Adrenal gland (tissue), 12 donors: Measurements from ENCODE around the gene DCUN1D2. TPM values are rescaled to one million over a fixed set of nuclear protein-coding genes. Genes with fewer than 3 reads are reported as not detected.

Experiments used
- DNase-seq, 7 donors: peaks; one replicate each; pipeline ENCODE4 v3.0.0-alpha.2; 2019 to 2020
- H3K27ac ChIP-seq, 5 donors: fragments of 200-600 bp; sonication (generic) in 4 of 5; 1 replicate in 3 of 5; 2 replicates in 2 of 5; pipeline versions ENCODE4 v1.5.1 to v1.8.0; 2016 to 2020; ENCODE audit warnings: mild to moderate bottlenecking in 1 of 5
- H3K27me3 ChIP-seq: fragments of 200-600 bp; 2 replicates; pipeline ENCODE4 v1.8.0; 2021
- H3K36me3 ChIP-seq, 2 donors: fragments of 200-600 bp; replicated peaks in 1 of 2; 1 replicate in 1 of 2; 2 replicates in 1 of 2; pipeline versions ENCODE4 v1.5.1 to v1.8.0; 2018 to 2022
- H3K4me1 ChIP-seq, 2 donors: fragments of 200-600 bp; replicated peaks in 1 of 2; 1 replicate in 1 of 2; 2 replicates in 1 of 2; pipeline versions ENCODE4 v1.5.1 to v1.8.0; 2018 to 2021
- H3K4me3 ChIP-seq, 4 donors: fragments of 200-600 bp; sonication (generic) in 3 of 4; one replicate each; pipeline ENCODE4 v1.5.1; 2016 to 2018
- H3K9me3 ChIP-seq, 3 donors: fragments of 200-600 bp; sonication (generic) in 1 of 3; replicated peaks in 1 of 3; 1 replicate in 2 of 3; 2 replicates in 1 of 3; pipeline versions ENCODE4 v1.5.1 to v1.8.0; 2016 to 2021
- CTCF ChIP-seq, 6 experiments: fragments of 450-650 bp in 4 of 6; fragments of 200-600 bp in 2 of 6; sonication (generic) in 1 of 6; IDR thresholded peaks; 1 replicate in 5 of 6; 2 replicates in 1 of 6; pipeline versions ENCODE4 v1.5.1 to v1.8.0; 2016 to 2021; ENCODE audit warnings: antibody characterized with exemption in 6 of 6, mild to moderate bottlenecking in 2 of 6, moderate library complexity in 1 of 6
- POLR2A ChIP-seq, 2 donors: fragments of 450-650 bp; IDR thresholded peaks; one replicate each; pipeline ENCODE4 v1.6.1; 2017; ENCODE audit warnings: antibody characterized with exemption in 2 of 2, mild to moderate bottlenecking in 2 of 2, moderate library complexity in 1 of 2
- WGBS, 4 donors: extraction: QIAGEN DNeasy Blood & Tissue Kit in 2 of 4; methylation state at CpG; one replicate each; pipeline versions ENCODE4 v1.1.5 to v1.1.7; 2013 to 2017; 5-methylcytosine and 5-hydroxymethylcytosine counted together
- intact Hi-C, 2 donors: fragments of 100-400 bp; cut with DNase I; formaldehyde crosslinking; loops; one replicate each; pipeline versions ENCODE4 v1.14.1 to v1.15.0; 2022 to 2023
- polyA plus RNA-seq, 3 donors: library from polyadenylated mRNA; stranded (reverse); fragments of 200-250 nt in 2 of 3; fragments of 350-450 nt in 1 of 3; fragmentation: Illumina TruSeq in 1 of 3; extraction: RNeasy Lipid Tissue Mini Kit (QIAGEN cat#74804) in 1 of 3; gene quantifications; one replicate each; pipeline ENCODE4 v1.2.3, GENCODE V29; 2013 to 2014
- total RNA-seq, 9 donors: library from RNA; depleted of rRNA in 4 of 9; stranded (reverse); fragments of >200 nt in 4 of 9; fragments of 120-200 nt in 1 of 9; fragmentation: NEBNext Ultra II Directional in 1 of 9; extraction: Animal tissue kit (Norgen Biotek cat#: 25700) in 1 of 9; gene quantifications; one replicate each; pipeline versions ENCODE4 v1.1.0 to v1.2.4, GENCODE V29; 2013 to 2023
- donor health status: healthy with polysubstance abuse.
- donor health status: Bipolar disorder and iron deficiency.
- donor health status: DM: yes; HTN: yes; CAD: no.
- donor health status: DM: no; HTN: no; CAD: no.
- donor health status: DM: no; HTN: no; CAD: no.
- donor health status: DM: yes; HTN: yes; CAD: no.

The DCUN1D2 gene
- total and polyA plus RNA-seq, 12 donors: 8.1 to 28.0 (median 18.8) TPM

- 95 to 97% (median 96%) methylated on average over 7 of the region's 7 CpGs for WGBS, 4 donors
- intact Hi-C loops: no loop called here
- DNase-seq: no peak
- no peak overlapping the region for H3K4me3 ChIP-seq
- H3K4me1 ChIP-seq: peaks cover 0 to under 1% of the 10 kb centered on the region in 2 donors
- H3K27me3 ChIP-seq: no peaks in the 10 kb centered on the region
- H3K9me3 ChIP-seq: no peaks in the 10 kb centered on the region
- H3K27ac ChIP-seq: no peak overlapping the region
- TF ChIP-seq CTCF (IDR thresholded peaks at IDR 0.05): no peak
- H3K36me3 ChIP-seq: peaks cover 0 to 41% of the 10 kb centered on the region in 2 donors
These were observed 13.7 kb downstream of the DCUN1D2 start for GRCh38 chr13:113476811-113477210.

DNA sequence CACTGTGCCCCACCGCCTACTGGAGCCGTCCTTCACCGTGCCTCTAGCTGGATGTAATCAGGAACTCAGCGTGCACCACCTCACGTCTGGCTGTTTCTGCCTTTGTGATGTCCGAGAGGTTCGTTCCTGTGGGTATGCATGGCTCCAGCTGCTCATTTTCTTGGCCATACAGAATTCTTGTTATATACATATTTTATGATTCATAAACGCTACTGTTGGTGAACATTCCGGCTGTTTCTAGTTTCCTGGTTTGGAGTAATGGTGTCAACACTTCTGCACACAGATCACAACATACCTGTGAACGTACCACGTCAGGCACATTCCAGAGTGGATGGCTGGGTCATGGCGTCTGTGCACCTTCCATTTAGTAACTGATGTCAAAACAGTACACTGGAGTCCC lies 14.6 kb downstream of the DCUN1D2 start:
- intact Hi-C loops: no loop called here

GRCh38 chr13:113475280-113475679 lies 15.2 kb downstream of the DCUN1D2 start:
- Histone ChIP-seq H3K4me1 (no peaks in the 10 kb centered on the region), H3K27ac (no peak overlapping the region), H3K27me3 (no peaks in the 10 kb centered on the region), H3K36me3 (peaks cover 0 to 37% of the 10 kb centered on the region in 2 donors), H3K9me3 (no peaks in the 10 kb centered on the region), H3K4me3 (no peak overlapping the region)
- peak in 1 of 7 donors; percentile 11 for DNase-seq
- 90 to 97% (median 96%) methylated on average over 9 to 11 of the region's 11 CpGs for WGBS, 4 donors
- intact Hi-C loops: no loop called here
- TF ChIP-seq POLR2A (IDR thresholded peaks at IDR 0.05) (no peak), CTCF (IDR thresholded peaks at IDR 0.05) (no peak)

More for the DNA sequence above, 14.6 kb downstream of the DCUN1D2 start:
- no peaks in the 10 kb centered on the region for H3K27me3 ChIP-seq
- WGBS, 4 donors: 95 to 97% (median 96%) methylated on average over 12 of the region's 12 CpGs
- H3K27ac ChIP-seq: no peak overlapping the region
- TF ChIP-seq CTCF (IDR thresholded peaks at IDR 0.05): no peak
- no peak for TF ChIP-seq POLR2A (IDR thresholded peaks at IDR 0.05)
- DNase-seq: peak in 1 of 7 donors; percentile 12
- H3K9me3 ChIP-seq: no peaks in the 10 kb centered on the region
- H3K4me3 ChIP-seq: no peak overlapping the region
- peaks cover 0 to 41% of the 10 kb centered on the region in 2 donors for H3K36me3 ChIP-seq
- H3K4me1 ChIP-seq: no peaks in the 10 kb centered on the region

GRCh38 chr13:113474179-113474578 lies 16.3 kb downstream of the DCUN1D2 start:
- Histone ChIP-seq H3K4me3 (no peak overlapping the region), H3K4me1 (no peaks in the 10 kb centered on the region), H3K27ac (peak overlapping the region in 1 of 5 donors; percentile 10), H3K27me3 (no peaks in the 10 kb centered on the region), H3K9me3 (no peaks in the 10 kb centered on the region), H3K36me3 (peaks cover 0 to 26% of the 10 kb centered on the region in 2 donors)
- TF ChIP-seq POLR2A (IDR thresholded peaks at IDR 0.05) (no peak), CTCF (IDR thresholded peaks at IDR 0.05) (peak in 1 of 6 experiments; percentile 13)
- intact Hi-C loops: no loop called here
- peak in 6 of 7 donors; percentile 41 to 78 (median 56) for DNase-seq
- 66 to 78% (median 73%) methylated on average over 9 to 10 of the region's 10 CpGs for WGBS, 4 donors
